ENCODE measurements around the gene SH2D3A.
A peak's percentile ranks its signal among the peaks of the same experiment; 100 is the strongest.
"Not testable (repeated sequence)": the region's sequence is repeated elsewhere in the genome, so short reads cannot be mapped to it uniquely, and the experiment has no call there.

The SH2D3A gene

DNA sequence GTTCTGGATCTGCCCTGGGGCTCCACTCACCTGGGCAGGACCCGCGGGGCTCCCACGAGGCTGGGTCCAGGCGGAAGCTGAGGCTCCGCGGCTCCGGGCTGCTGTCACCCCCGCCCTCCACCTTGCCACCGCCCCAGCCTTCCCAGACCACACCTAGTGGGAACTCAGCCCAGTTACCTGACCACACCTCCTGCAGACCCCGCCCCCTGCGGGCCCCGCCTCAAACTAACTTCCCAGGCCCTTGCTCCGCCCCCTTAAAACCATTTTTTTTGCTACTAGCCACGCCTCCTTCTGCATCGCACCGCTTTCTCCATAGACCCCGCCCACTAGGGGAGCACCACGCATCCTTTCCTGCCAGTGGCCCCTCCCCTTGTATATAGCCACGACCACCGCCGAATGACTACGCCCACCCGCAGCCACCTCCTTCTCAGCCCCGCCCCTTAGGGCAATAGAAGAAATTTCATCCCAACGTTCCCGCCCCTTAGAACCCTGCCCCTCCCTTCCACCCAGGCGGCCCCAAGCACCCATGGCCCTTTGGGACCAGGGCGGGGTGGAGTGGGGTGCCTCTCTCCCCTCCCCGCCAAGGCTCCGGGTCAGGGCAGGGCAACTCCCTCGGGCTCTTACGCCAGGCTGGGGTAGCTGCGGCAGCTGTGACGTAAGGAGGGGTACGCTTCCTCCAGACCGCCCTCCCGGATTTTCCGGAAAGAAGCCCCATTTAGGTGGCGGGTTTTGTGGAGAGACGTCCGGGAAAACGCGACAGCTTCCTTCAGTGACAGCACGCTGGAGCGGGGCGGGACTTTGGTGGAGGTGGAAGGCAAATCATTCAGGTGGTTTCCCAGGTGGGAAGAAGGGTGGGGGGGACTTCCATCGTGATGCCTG, at the start of gene SH2D3A:
Gene SH2D3A, minus strand, starts transcription at position 79 of the 879 bp plus-strand sequence. CDS start 3,687 bp downstream, outside the sequence.
- peak; percentile 95 for DNase-seq (ENCODE audit: low spot score)

DNA sequence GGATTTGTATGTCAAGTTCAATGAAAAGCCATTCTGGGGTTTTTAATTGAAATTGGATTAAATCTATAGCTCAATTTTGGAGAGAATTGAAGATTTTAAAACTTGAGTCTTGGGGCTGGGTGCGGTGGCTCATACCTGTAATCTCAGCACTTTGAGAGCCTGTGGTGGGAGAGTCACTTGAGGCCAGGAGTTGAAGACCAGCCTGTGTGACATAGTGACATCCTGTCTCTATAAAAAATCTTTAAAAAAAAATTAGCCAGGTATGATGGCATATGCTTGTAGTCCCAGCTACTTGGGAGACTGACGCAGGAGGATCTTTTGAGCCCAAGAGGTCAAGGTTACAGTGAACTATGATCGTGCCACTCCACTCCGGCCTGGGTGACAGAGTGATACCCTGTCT, 46.4 kb upstream of the SH2D3A start:
- no peak for DNase-seq (ENCODE audit: low spot score)

DNA sequence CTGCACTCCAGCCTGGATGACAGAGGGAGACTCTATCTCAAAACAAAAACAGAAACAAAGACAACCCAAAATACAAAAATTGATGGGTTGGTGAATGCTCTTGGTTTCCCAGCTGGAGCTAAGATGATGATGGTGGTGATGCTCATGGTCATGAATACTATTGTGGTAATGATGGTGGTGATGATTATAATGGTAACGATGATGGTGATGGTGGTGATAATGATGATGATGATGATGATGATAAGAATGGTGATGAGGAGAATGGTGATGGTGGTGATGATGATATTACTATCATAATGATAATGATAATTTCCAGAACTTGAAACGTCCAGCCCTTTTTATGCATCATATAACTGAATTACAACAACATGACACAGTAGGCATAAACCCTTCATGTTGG, 45.4 kb upstream of the SH2D3A start:
- no peak for DNase-seq (ENCODE audit: low spot score)

DNA sequence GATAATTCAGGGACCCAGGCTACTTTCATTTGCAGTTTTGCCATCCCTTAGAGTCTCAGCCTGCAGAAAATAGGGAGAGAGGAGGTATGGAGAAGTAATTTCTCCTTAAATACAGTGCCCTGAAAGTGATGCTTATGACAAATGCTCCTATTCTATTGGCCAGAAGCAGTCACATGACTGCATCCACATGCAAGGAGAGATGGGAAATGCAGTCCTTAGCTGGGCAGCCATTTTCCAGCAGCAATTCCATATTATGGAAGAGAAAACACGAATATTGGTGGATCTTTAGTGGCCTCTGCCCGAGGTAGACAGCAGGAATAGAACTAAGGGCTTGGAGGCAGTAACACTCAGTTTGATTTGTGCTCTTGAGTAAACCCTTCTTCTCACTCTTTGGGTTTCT, 44.7 kb upstream of the SH2D3A start:
- DNase-seq (ENCODE audit: low spot score), result peak; percentile 52

DNA sequence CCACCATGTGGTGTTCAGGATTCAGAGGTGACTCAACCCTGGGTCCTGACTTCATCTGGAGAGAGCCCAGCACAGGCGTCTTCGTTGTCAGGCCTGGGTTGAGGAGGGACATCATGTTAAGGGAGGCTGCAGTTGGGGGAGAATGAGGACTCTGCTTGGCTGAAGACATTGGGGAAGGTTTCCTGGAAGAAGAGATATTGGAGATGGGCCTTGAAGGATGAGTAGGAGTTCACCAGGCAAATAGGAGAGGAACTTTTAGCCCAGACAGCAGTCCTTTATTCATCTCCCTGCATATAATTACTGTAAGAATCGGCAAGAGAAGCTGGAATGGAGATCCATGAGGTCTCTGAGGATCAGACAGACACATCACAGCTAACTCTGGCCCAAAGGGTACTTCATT, 44.1 kb upstream of the SH2D3A start:
- no peak for DNase-seq (ENCODE audit: low spot score)

DNA sequence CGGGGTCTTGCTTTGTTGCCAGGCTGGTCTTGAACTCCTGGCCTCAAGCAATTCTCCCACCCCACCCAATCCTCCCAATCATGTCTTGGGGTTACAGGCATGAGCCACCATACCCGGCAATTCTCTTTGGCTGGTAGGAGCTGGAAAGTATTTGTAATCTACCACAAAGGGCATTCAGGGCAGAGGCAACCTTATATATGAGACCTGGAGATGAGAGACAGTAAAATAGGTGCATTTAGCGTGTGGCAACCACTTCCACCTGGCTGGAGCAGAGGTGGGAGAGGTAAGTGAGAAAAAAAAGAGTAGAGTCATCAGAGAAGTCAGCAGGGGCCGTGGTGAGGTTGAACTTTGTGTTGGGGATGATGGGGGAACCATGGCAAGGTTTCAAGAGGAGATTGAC, 42.0 kb upstream of the SH2D3A start:
- no peak for DNase-seq (ENCODE audit: low spot score)

DNA sequence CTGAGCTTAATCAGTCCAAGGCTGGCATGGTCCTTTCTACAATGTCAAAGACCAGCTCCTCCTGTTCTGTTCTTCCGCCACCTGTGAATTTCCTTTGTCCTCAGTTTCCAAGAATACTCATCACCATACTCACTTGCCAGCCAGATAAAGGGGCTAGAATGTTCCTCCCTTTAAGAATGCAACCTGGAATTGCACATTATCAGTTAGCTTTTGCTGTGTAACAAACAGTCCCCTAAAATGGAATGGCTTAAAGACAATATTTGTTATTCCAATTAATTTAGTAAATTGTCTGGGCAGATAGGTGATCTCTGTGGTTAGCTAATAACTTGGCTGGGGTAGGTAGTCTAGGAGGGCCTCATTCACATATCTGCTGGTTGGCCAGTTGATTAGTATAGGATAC, 41.3 kb upstream of the SH2D3A start:
- no peak for DNase-seq (ENCODE audit: low spot score)

DNA sequence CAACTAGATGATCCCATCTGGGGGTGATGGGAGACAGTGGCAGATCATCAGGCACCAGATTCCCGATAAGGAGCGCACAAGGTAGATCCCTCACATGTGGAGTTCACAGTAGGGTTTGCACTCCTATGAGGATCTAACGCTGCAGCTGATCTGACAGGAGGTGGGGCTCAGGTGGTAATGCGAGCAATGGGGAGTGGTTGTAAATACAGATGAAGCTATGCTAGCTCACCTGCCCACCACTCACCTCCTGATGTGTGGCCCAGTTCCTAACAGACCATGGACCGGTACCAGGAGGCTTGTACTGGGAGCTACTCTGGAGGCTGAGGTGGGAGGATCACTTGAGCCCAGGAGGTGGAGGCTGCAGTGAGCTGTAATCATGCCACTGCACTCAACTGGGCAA, 40.1 kb upstream of the SH2D3A start:
- DNase-seq (ENCODE audit: low spot score), result no peak

DNA sequence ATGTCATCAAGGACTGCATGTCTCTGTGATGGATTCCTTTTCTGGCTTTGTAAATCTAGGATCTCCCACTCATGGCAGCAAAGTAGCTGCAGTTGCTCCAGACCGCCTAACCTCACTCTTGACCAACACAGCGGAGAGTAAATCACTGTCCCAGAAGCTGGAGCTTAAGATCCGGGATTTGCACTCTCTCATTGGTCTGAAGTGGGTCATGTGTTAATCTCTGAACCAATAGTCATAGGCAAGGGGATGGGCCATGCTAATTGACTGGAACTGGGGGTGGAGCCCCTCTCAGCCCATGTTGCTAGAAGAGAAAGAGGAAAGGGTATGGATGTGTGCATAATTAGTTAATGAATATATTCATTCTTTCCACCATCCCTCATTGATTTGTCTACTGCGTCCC, 39.3 kb upstream of the SH2D3A start:
- no peak for DNase-seq (ENCODE audit: low spot score)

DNA sequence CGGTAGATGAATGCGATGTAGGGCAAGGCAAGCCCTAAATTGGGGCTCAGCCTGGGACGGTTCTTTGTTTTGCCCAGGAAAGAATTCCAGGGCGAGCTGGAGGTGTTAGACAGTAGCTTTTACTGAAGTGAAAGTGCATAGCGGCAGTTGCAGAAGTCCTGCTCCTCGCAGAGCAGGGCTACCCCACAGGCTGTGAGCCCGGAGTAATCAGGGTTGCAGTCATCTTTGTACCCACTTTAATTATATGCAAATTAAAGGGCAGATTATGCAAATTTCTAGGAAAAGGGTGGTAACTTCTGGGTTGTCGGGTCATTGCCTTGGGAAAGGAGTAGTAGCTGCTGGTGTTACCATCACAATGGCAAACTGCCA, 35.8 kb upstream of the SH2D3A start:
- DNase-seq (ENCODE audit: low spot score), result no peak

DNA sequence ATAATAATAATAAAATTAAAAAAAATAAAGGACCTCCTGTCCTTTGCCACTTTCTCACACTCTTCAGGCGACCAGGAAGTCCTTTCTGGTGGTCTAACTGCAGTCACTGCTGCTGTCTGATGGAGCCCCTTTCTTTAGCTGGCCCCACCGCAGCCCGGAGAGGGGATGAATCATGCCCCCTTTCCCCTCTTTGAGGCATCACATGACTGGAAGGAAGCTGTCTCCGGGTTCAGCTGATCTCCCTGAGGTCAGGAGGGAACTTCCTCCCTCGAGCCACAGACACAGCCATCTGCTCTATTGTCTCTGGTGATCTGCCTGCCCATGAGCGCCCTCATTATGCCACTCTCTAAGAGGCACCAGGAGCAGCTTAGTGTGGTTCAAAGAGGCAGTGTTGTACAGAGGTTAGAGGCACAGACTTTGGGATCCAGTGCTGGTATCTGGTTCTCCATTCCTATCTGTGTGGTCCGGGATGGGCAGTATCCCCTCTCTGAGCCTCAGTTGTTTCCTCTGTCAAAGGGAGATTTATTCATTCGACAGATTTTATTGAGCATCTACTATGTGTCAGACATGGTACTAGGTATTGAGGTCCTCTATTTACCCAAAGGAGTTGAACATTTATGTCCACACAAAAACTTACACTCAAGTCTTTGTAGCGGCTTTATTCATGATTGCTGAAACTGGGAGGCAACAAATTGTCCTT, 35.3 kb upstream of the SH2D3A start:
- peak; percentile 33 for DNase-seq (ENCODE audit: low spot score)

DNA sequence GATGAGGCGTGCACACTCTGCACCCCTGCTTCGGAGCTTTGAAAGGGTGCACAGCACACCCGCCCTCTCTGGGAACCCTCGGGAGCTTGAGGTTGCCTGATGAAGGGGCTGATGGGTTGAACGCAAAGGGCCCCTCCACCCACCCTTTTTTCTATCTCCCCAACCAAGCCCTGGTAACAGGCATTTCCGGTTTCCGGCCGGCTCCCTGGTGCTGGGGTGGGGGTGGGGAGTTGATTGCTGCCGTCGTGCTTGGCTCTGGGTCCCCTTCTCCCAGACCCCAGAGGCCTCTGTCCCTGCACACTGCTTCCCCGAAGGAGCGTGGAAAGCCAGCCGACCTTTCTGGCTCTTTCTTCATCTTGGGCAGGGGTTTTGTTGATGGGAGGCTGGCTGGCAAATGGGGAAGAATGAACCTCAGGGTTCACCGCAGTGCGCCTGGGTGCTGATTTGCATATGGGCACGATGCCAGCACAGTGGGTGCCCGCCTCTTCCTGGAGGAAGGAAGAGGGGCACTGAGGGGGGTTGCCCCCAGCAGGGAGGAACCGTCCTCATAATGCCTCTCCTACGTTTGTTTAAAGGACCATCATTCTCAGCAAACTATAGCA, 34.4 kb upstream of the SH2D3A start:
- DNase-seq (ENCODE audit: low spot score), result peak; percentile 51

DNA sequence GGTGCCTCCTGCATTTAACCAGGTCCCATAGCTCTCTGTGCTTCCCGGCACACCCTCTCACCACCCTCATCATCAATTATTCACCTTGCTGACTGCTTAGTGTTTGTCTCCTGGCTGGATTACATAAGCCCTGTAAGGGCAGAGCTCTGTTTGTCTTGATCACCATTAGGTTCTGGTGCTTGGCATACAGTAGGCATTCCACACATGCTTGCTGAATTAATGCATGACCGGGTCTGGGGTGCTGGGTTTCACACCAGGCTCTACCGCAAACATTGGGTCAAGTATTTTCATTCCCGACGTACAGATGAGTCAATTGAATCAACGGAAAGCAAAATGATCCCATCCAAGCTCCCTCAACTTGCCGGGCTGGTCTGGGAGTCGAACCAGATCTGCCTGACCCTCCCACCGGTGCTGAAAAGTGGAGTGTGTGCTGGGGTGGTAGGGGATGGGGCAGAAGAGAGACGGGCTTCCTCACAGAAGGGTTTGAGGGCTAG, 33.8 kb upstream of the SH2D3A start:
- DNase-seq (ENCODE audit: low spot score), result peak; percentile 96

DNA sequence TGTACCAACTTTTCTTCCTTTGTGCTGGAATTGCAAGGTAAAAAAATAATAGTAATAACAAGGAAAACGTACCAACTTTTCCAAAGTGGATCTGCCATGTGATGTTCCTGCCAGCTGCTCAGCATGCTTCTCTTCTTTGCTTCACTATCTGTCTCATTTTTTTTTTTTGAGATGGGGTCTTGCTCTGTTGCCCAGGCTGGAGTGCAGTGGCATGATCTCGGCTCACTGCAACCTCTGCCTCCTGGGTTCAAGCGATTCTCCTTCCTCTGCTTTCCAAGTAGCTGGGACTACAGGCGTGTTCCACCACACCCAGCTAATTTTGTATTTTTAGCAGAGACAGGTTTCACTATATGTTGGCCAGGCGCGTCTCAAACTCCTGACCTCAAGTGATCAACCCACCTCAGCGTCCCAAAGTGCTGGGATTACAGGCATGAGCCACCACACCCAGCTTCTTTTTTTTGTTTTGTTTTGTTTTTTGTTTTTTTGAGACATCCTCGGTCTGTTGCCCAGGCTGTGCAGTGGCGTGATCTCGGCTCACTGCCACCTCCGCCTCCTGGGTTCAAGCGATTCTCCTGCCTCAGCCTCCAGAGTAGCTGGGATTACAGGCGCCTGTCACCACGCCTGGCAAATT, 33.0 kb upstream of the SH2D3A start:
- DNase-seq (ENCODE audit: low spot score), result not testable (repeated sequence)

DNA sequence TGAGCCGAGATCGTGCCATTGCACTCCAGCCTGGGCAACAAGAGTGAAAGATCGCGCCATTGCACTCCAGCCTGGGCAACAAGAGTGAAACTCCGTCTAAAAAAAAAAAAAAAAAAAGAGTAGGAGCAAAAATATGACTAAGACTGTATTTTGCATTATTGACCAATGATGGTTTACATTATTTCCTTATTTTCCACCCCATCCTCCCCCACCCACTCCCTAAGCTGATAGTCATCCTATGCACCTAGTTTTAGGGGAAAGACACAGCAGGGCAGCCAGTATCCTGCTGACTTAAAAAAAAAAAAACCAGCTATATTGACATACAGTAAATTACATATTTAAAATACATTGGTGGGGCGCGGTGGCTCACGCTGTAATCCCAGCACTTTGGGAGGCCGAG, 30.4 kb upstream of the SH2D3A start:
- no peak for DNase-seq (ENCODE audit: low spot score)

DNA sequence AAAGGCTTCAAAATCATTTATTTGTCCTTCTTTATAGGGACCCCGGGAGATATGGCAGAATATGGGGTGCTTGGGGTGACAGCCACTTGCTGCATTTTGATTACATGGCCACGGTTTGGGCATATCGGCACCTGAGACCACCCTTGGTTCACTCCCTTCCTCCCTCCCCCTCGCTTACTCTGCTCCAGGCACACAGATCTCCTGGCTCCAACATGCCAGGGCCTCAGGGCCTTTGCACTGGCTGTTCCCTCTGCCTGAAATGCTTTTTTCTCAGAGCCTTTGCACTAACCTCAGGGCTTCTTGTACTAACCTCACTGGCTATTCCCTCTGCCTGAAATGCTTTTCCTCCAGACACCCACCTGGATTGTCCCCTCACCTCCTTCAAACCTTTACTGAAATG, 29.0 kb upstream of the SH2D3A start:
- no peak for DNase-seq (ENCODE audit: low spot score)

DNA sequence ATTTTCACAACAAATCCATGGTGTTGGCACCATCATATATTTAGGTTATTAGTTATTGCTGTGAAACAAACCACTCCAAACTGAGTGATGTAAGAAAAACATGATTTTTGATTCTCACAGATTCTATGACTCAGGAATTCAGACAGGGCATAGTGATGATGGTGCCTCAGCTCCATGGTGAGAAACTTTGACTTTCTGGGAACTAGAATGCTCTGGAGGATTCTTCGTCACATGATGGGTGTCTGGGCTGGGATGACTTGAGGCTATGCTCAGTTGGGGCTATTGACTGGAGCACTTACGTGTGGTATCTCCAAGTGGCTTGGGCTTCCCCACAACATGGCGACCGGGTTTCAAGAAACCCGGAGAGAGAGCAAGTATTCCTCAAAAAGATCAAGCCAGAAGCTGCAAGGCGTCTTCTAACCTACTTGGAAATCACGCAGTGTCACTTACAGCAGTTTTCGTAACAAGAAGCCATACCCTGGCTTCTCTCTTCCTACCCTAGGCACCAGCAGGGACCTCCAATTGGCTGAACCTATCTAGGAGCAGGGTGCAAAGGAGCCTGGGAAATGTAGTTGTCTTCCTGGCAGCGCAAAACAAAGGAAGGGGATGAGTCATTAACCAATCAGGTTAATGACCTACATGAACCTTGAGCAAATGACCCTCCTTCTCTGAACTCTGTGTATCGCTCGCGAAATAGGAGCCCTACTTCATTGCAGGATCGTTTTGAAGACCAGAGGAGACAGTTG, 27.6 kb upstream of the SH2D3A start:
- DNase-seq (ENCODE audit: low spot score), result no peak

DNA sequence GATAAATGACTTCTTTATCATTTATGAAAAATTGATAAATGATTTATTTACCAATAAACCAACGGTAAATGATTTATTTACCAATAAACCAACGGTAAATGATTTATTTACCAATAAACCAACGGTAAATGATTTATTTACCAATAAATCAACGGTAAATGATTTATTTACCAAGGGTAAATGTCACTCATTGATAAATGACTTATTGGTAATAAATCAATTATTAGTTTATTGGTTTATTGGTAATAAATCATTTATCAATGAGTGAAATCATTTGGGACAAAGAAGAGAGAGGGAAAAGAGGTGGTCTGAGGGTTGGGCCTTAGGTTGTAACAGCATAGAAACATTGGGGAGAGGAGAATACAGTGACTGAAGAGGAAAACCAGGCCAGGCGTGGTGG, 26.7 kb upstream of the SH2D3A start:
- no peak for DNase-seq (ENCODE audit: low spot score)

DNA sequence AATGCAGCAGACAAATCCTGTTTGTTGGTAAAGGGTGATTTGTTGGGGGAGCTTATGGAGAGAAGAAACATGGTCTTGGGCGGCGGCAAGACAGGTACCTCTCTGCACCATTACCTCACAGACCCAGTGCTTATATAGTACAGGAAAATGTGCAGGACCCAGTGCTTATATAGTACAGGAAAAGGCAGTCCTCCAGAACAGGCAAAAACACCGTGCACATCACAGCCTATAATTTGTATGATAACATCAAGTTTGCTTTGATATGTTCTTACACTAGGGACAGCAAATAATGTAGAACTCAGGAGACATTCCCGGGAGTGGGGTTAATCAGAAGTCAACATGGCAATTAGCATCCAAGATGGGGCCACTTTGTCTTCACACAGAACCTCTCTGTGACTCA, 26.2 kb upstream of the SH2D3A start:
- DNase-seq (ENCODE audit: low spot score), result no peak

DNA sequence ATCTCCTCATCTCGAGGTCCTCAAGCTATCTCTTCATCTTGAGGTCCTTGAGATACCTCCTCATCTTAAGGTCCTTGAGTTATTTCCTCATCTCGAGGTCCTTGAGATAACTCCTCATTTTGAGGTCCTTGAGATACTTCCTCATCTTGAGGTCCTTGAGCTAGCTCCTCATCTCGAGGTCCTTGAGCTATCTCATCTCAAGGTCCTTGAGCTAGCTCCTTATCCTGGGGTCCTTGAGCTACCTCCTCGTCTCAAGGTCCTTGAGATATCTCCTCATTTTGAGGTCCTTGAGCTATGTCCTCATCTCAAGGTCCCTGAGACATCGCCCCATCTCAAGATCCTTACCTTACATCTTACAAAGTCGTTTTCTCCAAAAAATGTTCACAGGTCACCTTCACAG, 24.0 kb upstream of the SH2D3A start:
- no peak for DNase-seq (ENCODE audit: low spot score)

DNA sequence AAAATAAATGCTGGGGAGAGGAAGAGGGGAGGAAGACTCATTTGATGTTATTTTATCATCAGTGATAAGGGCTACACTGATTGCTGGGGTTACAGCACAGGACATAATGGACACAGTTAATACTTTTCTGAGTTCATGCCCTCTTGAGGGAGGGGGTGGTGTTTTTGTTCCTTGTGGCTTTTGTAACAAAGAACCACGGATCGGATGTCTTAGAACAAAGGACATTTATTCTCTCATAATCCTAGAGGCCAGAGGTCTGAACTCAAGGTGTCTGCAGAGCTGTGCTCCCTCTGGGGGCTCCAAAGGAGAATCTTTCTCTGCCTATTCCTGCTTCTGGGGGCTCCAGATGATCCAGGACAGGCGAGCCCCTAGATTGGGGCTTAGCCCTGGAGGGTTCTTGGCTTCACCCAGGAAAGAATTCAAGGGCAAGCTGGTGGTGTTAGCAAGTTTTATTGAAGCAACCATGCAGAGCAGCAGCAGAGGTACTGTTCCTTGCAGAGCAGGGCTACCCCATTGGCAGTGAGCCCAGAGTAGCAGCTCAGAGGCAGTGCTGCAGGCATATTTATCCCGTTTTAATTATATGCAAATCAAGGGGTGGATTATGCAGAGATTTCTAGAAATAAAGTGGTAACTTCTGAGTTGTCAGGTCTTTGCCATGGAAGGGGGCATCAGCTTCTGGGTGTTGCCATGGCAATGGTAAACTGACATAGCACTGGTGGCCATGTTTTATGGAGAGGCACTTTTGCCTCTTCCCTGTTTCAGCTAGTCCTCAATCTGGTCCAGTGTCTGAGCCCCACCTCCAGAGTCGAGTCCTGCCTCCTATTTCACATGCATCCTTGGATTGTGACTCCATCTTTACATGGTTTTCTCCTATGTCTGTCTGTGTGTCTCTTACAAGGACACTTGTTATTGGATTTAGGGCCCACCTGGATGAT, 23.2 kb upstream of the SH2D3A start:
- DNase-seq (ENCODE audit: low spot score), result no peak

All from kidney tubule cell (primary cell).